Fibroblast of villous mesenchyme (primary cell): ENCODE results near the gene SPATA13. TPM values are rescaled to one million over a fixed set of nuclear protein-coding genes. Genes with fewer than 3 reads are reported as not detected.

Source experiments
- DNase-seq: peaks from one replicate; pipeline ENCODE4 v3.0.0-alpha.2; 2010; ENCODE audit warnings: low read depth
- H3K4me3 ChIP-seq: 2 replicates; pipeline ENCODE4 v1.5.1; 2011; ENCODE audit warnings: low read depth, mild to moderate bottlenecking, low read length
- CTCF ChIP-seq: IDR thresholded peaks from 2 replicates; pipeline ENCODE4 v1.5.1; 2012; ENCODE audit warnings: low read depth, mild to moderate bottlenecking, low read length; ENCODE audit not compliant: insufficient read depth
- total RNA-seq: library from RNA; depleted of rRNA; stranded (reverse); fragments of >200 nt; gene quantifications from 2 replicates; pipeline ENCODE4 v1.2.3, GENCODE V29; 2012

SPATA13 gene
- total RNA-seq, 1 donor: 19.9 TPM

- no peak for TF ChIP-seq CTCF
- peak; percentile 89 for DNase-seq
Observed at GRCh38 chr13:24129914-24130774, 30.4 kb upstream of the SPATA13 start.

GRCh38 chr13:24131749-24132148, 28.8 kb upstream of the SPATA13 start:
- no peak overlapping the region for H3K4me3 ChIP-seq
- TF ChIP-seq CTCF: no peak
- DNase-seq: no peak

More at GRCh38 chr13:24129914-24130774, 30.4 kb upstream of the SPATA13 start:
- no peak overlapping the region for H3K4me3 ChIP-seq

- no peak overlapping the region for H3K4me3 ChIP-seq
- no peak for DNase-seq
- TF ChIP-seq CTCF: no peak
Observed at GRCh38 chr13:24133021-24133795, 27.3 kb upstream of the SPATA13 start.

GRCh38 chr13:24134231-24134630, 26.3 kb upstream of the SPATA13 start:
- TF ChIP-seq CTCF: no peak
- H3K4me3 ChIP-seq: no peak overlapping the region
- peak; percentile 38 for DNase-seq

- H3K4me3 ChIP-seq: no peak overlapping the region
- TF ChIP-seq CTCF: no peak
- peak; percentile 11 for DNase-seq
Observed at GRCh38 chr13:24134757-24135156, 25.8 kb upstream of the SPATA13 start.

GRCh38 chr13:24135674-24136300, 24.7 kb upstream of the SPATA13 start:
- DNase-seq: peak; percentile 56
- no peak for TF ChIP-seq CTCF
- H3K4me3 ChIP-seq: no peak overlapping the region
